ENCODE measurements around the gene SEPTIN11. TPM values are rescaled to one million over a fixed set of nuclear protein-coding genes. Genes with fewer than 3 reads are reported as not detected.

The SEPTIN11 gene
- total and polyA plus RNA-seq, 9 of the 15 experiments (the other 6 are each of a cell fraction or from before 2014, with no cell fraction given), result 25.7 to 142 (median 84.3) TPM

GRCh38 chr4:76998251-76998901 lies 48.8 kb downstream of the SEPTIN11 start:
- Histone ChIP-seq H3K4me1 (replicated peaks in 1 of 2; ENCODE audit: control insufficient read depth in 2 of 2, insufficient read depth in 2 of 2, low read length in 2 of 2) (no peaks in the 10 kb centered on the region), H3K9me1 (ENCODE audit: control insufficient read depth, insufficient read depth, low read length) (no peaks in the 10 kb centered on the region), H3K4me2 (ENCODE audit: insufficient read depth, low read length) (no peak overlapping the region), H4K20me1 (replicated peaks; ENCODE audit: control insufficient read depth, insufficient read depth, low read length) (no peaks in the 10 kb centered on the region), H3K36me3 (ENCODE audit: control insufficient read depth, insufficient read depth, low read length) (peaks cover 59% of the 10 kb centered on the region; the same call in 2 of the 3 replicates), H2AFZ (ENCODE audit: low read depth, low read length) (no peak overlapping the region), H3K4me3 (no peak overlapping the region), H3K9me3 (replicated peaks; ENCODE audit: control insufficient read depth, insufficient read depth, low read depth, low read length) (no peaks in the 10 kb centered on the region), H3K27me3 (ENCODE audit: control insufficient read depth in 2 of 2, insufficient read depth in 2 of 2, low read length in 2 of 2) (no peaks in the 10 kb centered on the region), H3K79me2 (ENCODE audit: control insufficient read depth, insufficient read depth, low read length) (no peaks in the 10 kb centered on the region), H3K27ac (ENCODE audit: extremely low read depth, low read depth, low read length) (no peak overlapping the region), H3K9ac (ENCODE audit: insufficient read depth in 1 of 2, low read depth in 2 of 2, low read length in 2 of 2) (no peak overlapping the region)
- FAIRE-seq (no peak), ATAC-seq (no peak), DNase-seq (ENCODE audit: extremely low read depth in 1 of 4, low spot score in 3 of 4) (no peak)
- intact Hi-C loops (cut with micrococcal nuclease), result no loop called here
- WGBS (ENCODE audit: insufficient coverage, low coverage, missing lambda C conversion rate), result 88% methylated on average over 8 of the region's 8 CpGs
- ChIA-PET POLR2A (no interaction called here), CTCF (ENCODE audit: low intra/inter-chr PET ratio) (no interaction called here)
- no peak for TF ChIP-seq ZNF512 (tag; IDR thresholded peaks at IDR 0.05)
- TF ChIP-seq YBX1 (IDR thresholded peaks at IDR 0.05), result no peak
- no peak for TF ChIP-seq FOXO4 (CRISPR knock-in tag; IDR thresholded peaks at IDR 0.05)
- TF ChIP-seq RBM39 (optimal IDR thresholded peaks at IDR 0.05; ENCODE audit: low read depth, low read length), result no peak
- TF ChIP-seq HOMEZ (CRISPR knock-in tag; IDR thresholded peaks at IDR 0.05), result no peak
- no peak for TF ChIP-seq IRF2 (CRISPR knock-in tag; IDR thresholded peaks at IDR 0.05)
- no peak for TF ChIP-seq RFX1 (IDR thresholded peaks at IDR 0.05)
- no peak for TF ChIP-seq SOX6 (IDR thresholded peaks at IDR 0.05)
- TF ChIP-seq E2F8 (IDR thresholded peaks at IDR 0.05; ENCODE audit: low read depth, partially characterized antibody), result no peak
- TF ChIP-seq BACH1 (tag; IDR thresholded peaks at IDR 0.05), result no peak
- no peak for TF ChIP-seq TCF7L2 (IDR thresholded peaks at IDR 0.05; ENCODE audit: low read depth, low read length)
- no peak for TF ChIP-seq MAFF (IDR thresholded peaks at IDR 0.05; ENCODE audit: low read length)
- TF ChIP-seq TFAM (CRISPR knock-in tag; conservative IDR thresholded peaks at IDR 0.05), result no peak
- no TSS peak for BruUV-seq (replicated peaks)
- in situ Hi-C loops (cut with MboI), result no loop called here
